ENCODE data around the gene C18orf63.
"Not testable (repeated sequence)": the region's sequence is repeated elsewhere in the genome, so short reads cannot be mapped to it uniquely, and the experiment has no call there.

C18orf63 gene

GRCh38 chr18:74292541-74292858, 23.1 kb upstream of the C18orf63 start:
- peaks cover 20% of the 10 kb centered on the region for H3K4me1 Mint-ChIP-seq
- no peak for DNase-seq (ENCODE audit: low spot score in 2 of 2)
- H3K36me3 Mint-ChIP-seq = peaks cover 12% of the 10 kb centered on the region
- no peak overlapping the region for H3K4me3 Mint-ChIP-seq
- H3K9me3 Mint-ChIP-seq = no peaks in the 10 kb centered on the region
- no peak overlapping the region for H3K27ac Mint-ChIP-seq
- ATAC-seq = no peak

DNA sequence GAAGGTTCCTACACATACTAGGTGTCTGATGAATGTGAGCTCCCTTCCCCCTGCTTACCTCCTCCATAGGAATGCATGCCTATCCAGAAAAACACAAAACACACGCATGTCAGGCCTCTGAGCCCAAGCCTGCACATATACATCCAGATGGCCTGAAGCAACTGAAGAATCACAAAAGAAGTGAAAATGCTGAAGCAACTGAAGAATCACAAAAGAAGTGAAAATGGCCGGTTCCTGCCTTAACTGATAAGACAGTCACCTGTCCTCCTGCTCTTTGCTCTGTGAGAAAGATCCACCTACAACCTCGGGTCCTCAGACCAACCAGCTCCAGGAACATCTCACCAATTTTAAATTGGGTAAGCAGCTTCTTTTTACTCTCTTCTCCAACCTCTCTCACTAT, 22.7 kb upstream of the C18orf63 start:
- not testable (repeated sequence) for H3K27ac Mint-ChIP-seq, H3K4me3 Mint-ChIP-seq, ATAC-seq

DNA sequence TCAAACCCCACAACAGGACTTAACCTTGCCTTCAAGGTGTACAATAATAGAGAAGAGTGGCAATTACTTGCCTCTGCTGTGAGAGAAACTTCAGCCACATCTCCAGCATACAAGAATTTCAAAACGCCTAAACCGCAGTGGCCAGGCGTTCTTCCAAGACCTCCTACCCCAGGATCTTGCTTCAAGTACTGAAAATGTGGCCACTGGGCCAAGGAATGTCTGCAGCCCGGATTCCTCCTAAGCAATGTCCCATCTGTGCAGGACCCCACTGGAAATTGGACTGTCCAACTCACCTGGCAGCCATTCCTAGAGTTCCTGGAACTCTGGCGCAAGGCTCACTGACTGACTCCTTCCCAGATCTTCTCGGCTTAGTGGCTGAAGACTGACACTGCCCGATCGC, 21.1 kb upstream of the C18orf63 start:
- Mint-ChIP-seq H3K4me1 (peaks cover 9% of the 10 kb centered on the region), H3K36me3 (peaks cover 7% of the 10 kb centered on the region), H3K27ac (no peak overlapping the region), H3K4me3 (no peak overlapping the region), H3K9me3 (no peaks in the 10 kb centered on the region)
- peak in 1 of 2 donors; percentile 20 for DNase-seq (ENCODE audit: low spot score in 2 of 2)
- no peak for ATAC-seq

More for the DNA sequence above, 22.7 kb upstream of the C18orf63 start:
- H3K9me3 Mint-ChIP-seq = not testable (repeated sequence)
- peaks cover 12% of the 10 kb centered on the region for H3K36me3 Mint-ChIP-seq
- peaks cover 19% of the 10 kb centered on the region for H3K4me1 Mint-ChIP-seq
- peak in 1 of 2 donors; percentile 45 for DNase-seq (ENCODE audit: low spot score in 2 of 2)

- H3K36me3 Mint-ChIP-seq = no peaks in the 10 kb centered on the region
- H3K4me3 Mint-ChIP-seq = no peak overlapping the region
- ATAC-seq = no peak
- H3K4me1 Mint-ChIP-seq = no peaks in the 10 kb centered on the region
- H3K27ac Mint-ChIP-seq = no peak overlapping the region
- no peaks in the 10 kb centered on the region for H3K9me3 Mint-ChIP-seq
- no peak for DNase-seq (ENCODE audit: low spot score in 2 of 2)
Measured at GRCh38 chr18:74299162-74299561, 16.5 kb upstream of the C18orf63 start.

DNA sequence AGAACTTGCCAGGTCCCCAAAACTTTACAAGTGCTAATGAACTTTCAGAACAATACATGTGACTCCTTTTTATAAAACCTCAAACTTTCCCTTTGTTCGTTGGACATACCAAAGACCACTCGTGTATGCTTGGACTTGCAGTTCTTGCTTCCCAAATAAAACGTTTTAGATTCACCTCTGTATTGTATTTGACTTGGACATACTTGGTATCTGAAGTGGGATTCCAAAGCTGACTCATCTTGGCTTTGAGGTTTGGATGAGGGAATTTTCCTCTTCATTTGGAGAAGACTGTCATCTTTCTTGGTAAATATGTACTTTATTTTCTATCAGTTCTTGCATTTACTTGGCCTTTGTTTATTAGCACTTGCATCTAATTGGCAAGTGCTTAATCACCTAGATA, 15.9 kb upstream of the C18orf63 start:
- Mint-ChIP-seq H3K36me3 (no peaks in the 10 kb centered on the region), H3K4me1 (no peaks in the 10 kb centered on the region)
- DNase-seq (ENCODE audit: low spot score in 2 of 2) = no peak

GRCh38 chr18:74303306-74303705, 12.3 kb upstream of the C18orf63 start:
- no peak overlapping the region for H3K4me3 Mint-ChIP-seq
- H3K4me1 Mint-ChIP-seq = no peaks in the 10 kb centered on the region
- DNase-seq (ENCODE audit: low spot score in 2 of 2) (no peak), ATAC-seq (no peak)
- H3K9me3 Mint-ChIP-seq = no peaks in the 10 kb centered on the region
- no peak overlapping the region for H3K27ac Mint-ChIP-seq
- peaks cover 6% of the 10 kb centered on the region for H3K36me3 Mint-ChIP-seq

More for the DNA sequence above, 15.9 kb upstream of the C18orf63 start:
- H3K4me3 Mint-ChIP-seq = no peak overlapping the region
- no peak for ATAC-seq
- H3K27ac Mint-ChIP-seq = no peak overlapping the region
- no peaks in the 10 kb centered on the region for H3K9me3 Mint-ChIP-seq

- ATAC-seq (no peak), DNase-seq (ENCODE audit: low spot score in 2 of 2) (no peak)
- no peaks in the 10 kb centered on the region for H3K4me1 Mint-ChIP-seq
- peaks cover 6% of the 10 kb centered on the region for H3K36me3 Mint-ChIP-seq
- H3K4me3 Mint-ChIP-seq = no peak overlapping the region
- H3K9me3 Mint-ChIP-seq = no peaks in the 10 kb centered on the region
- H3K27ac Mint-ChIP-seq = no peak overlapping the region
Measured at GRCh38 chr18:74303936-74304335, 11.7 kb upstream of the C18orf63 start.

DNA sequence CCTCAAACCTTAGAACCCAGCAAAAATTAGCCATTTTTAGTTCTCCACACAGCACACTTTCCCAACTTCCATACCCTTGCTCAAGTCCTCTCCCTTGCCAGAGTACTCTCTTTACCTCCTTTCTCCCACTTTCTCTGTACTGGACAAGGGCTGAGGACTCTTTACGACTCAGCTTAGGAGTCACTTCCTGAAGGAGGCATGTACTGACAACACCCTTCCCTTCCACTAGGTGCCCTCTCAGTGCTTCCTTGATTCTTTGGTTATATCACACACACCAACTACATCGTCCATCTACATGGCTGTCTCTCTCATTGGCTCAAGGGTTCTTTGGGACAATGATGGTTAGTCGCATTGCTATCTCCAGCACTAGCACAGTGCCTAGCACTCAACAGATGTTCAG, 5.2 kb upstream of the C18orf63 start:
- no peak overlapping the region for H3K27ac Mint-ChIP-seq
- H3K4me3 Mint-ChIP-seq = no peak overlapping the region
- peak; percentile 63 for ATAC-seq
- H3K4me1 Mint-ChIP-seq = no peaks in the 10 kb centered on the region
- DNase-seq (ENCODE audit: low spot score in 2 of 2) = no peak
- H3K36me3 Mint-ChIP-seq = peaks cover 6% of the 10 kb centered on the region
- H3K9me3 Mint-ChIP-seq = no peaks in the 10 kb centered on the region

GRCh38 chr18:74311000-74311399, 4.6 kb upstream of the C18orf63 start:
- no peak for ATAC-seq
- Mint-ChIP-seq H3K4me3 (no peak overlapping the region), H3K36me3 (peaks cover 6% of the 10 kb centered on the region), H3K27ac (no peak overlapping the region), H3K4me1 (no peaks in the 10 kb centered on the region), H3K9me3 (no peaks in the 10 kb centered on the region)
- no peak for DNase-seq (ENCODE audit: low spot score in 2 of 2)

DNA sequence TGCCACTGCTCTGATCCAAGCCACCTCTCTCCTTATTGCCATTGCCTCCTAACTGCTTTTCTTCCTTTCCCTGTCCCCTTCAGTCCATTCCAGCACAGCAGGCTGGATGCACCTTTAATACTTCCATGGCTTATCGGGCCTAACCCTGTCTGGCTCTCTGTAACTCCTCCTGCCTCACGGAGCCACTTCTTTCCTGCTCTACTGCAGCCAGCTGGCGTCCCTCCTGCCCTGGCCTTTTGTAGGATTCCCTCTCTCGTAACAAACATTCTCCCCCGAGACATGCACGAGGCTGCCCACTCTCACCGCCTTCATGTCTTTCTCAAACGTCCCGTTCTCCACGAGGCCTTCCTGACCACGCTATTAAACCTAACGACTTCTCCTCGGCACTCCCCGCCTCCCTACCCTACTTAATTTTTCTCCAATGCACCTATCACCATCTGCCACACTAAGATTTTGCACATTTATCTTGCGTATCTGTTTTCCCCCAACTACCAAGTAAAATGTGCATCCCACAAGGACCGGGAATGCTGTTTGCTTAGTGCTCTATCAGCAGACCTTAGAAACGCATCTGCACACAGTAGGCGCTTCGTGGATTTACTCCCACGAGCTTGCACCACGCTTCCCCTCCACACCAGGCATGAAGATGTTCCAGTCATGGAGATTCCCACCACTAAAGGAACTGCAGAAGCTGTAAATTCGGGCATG, 728 bp upstream of the C18orf63 start:
- Mint-ChIP-seq H3K27ac (no peak overlapping the region), H3K36me3 (no peaks in the 10 kb centered on the region), H3K4me3 (no peak overlapping the region), H3K4me1 (no peaks in the 10 kb centered on the region), H3K9me3 (no peaks in the 10 kb centered on the region)
- DNase-seq (ENCODE audit: low spot score in 2 of 2) = no peak
- no peak for ATAC-seq

DNA sequence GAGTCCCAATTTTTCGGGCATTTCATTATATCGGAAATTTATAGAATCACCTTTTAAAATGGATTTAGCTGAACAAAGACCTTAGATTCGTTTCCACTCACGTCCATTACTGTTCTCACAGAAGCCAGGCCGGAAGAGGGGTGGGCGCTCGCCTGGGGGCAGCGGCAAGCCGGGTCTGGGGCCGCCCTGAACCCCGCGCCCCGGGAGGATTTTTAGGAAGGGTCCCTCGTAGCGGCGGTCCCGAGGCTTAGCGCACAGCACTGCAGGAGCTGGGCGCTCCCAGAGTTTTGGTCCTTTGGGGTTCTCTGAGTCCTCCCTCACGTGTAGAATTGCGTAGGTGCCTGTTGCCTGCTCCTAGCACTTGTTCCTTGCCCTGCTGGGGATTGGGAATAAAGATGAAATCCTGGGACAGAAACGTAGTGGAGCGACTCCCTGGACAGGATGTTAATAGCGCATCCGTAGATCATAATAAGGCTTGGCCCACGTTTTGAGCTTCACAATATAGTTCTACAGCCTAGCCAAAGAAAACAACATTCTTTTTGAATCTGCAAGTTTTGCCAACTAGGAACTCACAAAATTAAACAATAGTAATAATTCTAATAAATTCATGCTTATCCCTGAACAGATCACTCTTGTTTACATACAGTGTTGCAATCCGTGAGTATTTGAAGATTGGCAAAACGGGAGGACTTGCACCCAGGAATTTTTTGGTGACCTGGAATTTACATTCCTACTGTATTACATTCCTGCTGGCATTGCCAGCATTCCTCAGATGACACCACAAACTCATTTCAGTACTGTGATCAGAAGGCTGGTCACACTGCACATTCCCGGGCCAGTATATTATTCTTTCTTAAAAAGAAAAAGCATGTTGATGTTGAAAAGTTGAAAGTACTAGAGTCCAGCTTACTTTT, 875 bp downstream of the C18orf63 start:
- Mint-ChIP-seq H3K27ac (no peak overlapping the region), H3K4me3 (no peak overlapping the region), H3K9me3 (no peaks in the 10 kb centered on the region), H3K4me1 (no peaks in the 10 kb centered on the region), H3K36me3 (no peaks in the 10 kb centered on the region)
- DNase-seq (ENCODE audit: low spot score in 2 of 2) = no peak
- ATAC-seq = no peak

- ATAC-seq (no peak), DNase-seq (ENCODE audit: low spot score in 2 of 2) (no peak)
- Mint-ChIP-seq H3K36me3 (no peaks in the 10 kb centered on the region), H3K4me3 (no peak overlapping the region), H3K9me3 (no peaks in the 10 kb centered on the region), H3K4me1 (no peaks in the 10 kb centered on the region), H3K27ac (no peak overlapping the region)
Measured at GRCh38 chr18:74326231-74326630, 10.6 kb downstream of the C18orf63 start.

GRCh38 chr18:74326791-74327190, 11.2 kb downstream of the C18orf63 start:
- not testable (repeated sequence) for H3K27ac Mint-ChIP-seq; H3K36me3 Mint-ChIP-seq; H3K4me1 Mint-ChIP-seq; H3K9me3 Mint-ChIP-seq; DNase-seq (ENCODE audit: low spot score in 2 of 2); ATAC-seq; H3K4me3 Mint-ChIP-seq

GRCh38 chr18:74328206-74328605, 12.6 kb downstream of the C18orf63 start:
- no peaks in the 10 kb centered on the region for H3K36me3 Mint-ChIP-seq
- H3K4me1 Mint-ChIP-seq = no peaks in the 10 kb centered on the region
- H3K27ac Mint-ChIP-seq = no peak overlapping the region
- H3K4me3 Mint-ChIP-seq = no peak overlapping the region
- ATAC-seq = no peak
- DNase-seq (ENCODE audit: low spot score in 2 of 2) = no peak
- H3K9me3 Mint-ChIP-seq = no peaks in the 10 kb centered on the region

GRCh38 chr18:74329688-74330205, 14.1 kb downstream of the C18orf63 start:
- no peaks in the 10 kb centered on the region for H3K4me1 Mint-ChIP-seq
- no peak overlapping the region for H3K4me3 Mint-ChIP-seq
- no peak for DNase-seq (ENCODE audit: low spot score in 2 of 2)
- no peaks in the 10 kb centered on the region for H3K36me3 Mint-ChIP-seq
- no peak for ATAC-seq
- no peaks in the 10 kb centered on the region for H3K9me3 Mint-ChIP-seq
- no peak overlapping the region for H3K27ac Mint-ChIP-seq

- no peaks in the 10 kb centered on the region for H3K9me3 Mint-ChIP-seq
- no peak for ATAC-seq
- H3K4me1 Mint-ChIP-seq = no peaks in the 10 kb centered on the region
- no peak overlapping the region for H3K27ac Mint-ChIP-seq
- H3K4me3 Mint-ChIP-seq = no peak overlapping the region
- H3K36me3 Mint-ChIP-seq = no peaks in the 10 kb centered on the region
- no peak for DNase-seq (ENCODE audit: low spot score in 2 of 2)
Measured at GRCh38 chr18:74331404-74331803, 15.8 kb downstream of the C18orf63 start.
